Cerebellar nuclear complex (tissue), 1 donor: ENCODE measurements around the gene TRIM8.

Source experiments
- DNase-seq, 2 experiments: peaks; one replicate each; lab custom pipeline; 2025; lab: John Stamatoyannopoulos, UW

The TRIM8 gene

GRCh38 chr10:102633287-102633686, 11.0 kb upstream of the TRIM8 start:
- DNase-seq = no peak

- no peak for DNase-seq
Observed at GRCh38 chr10:102633848-102634247, 10.4 kb upstream of the TRIM8 start.

- no peak for DNase-seq
Observed at GRCh38 chr10:102634686-102635085, 9.6 kb upstream of the TRIM8 start.

- DNase-seq = no peak
Observed at GRCh38 chr10:102635377-102635776, 8.9 kb upstream of the TRIM8 start.

GRCh38 chr10:102639537-102639936, 4.7 kb upstream of the TRIM8 start:
- DNase-seq = no peak

- DNase-seq = no peak
Observed at GRCh38 chr10:102641402-102641801, 2.9 kb upstream of the TRIM8 start.

GRCh38 chr10:102641880-102642735, 2.2 kb upstream of the TRIM8 start:
- DNase-seq = peak; percentile 70 to 93

- DNase-seq = no peak
Observed at GRCh38 chr10:102642736-102643335, 1.4 kb upstream of the TRIM8 start.

- peak in 1 of 2 experiments; percentile 32 for DNase-seq
Observed at GRCh38 chr10:102643336-102644065, 778 bp upstream of the TRIM8 start.

- no peak for DNase-seq
Observed at GRCh38 chr10:102644646-102645387, 538 bp downstream of the TRIM8 start.

GRCh38 chr10:102645388-102645740, 1.1 kb downstream of the TRIM8 start:
- peak in 1 of 2 experiments; percentile 13 for DNase-seq

GRCh38 chr10:102645741-102646609, 1.7 kb downstream of the TRIM8 start:
- DNase-seq = no peak

GRCh38 chr10:102646610-102647442, 2.5 kb downstream of the TRIM8 start:
- DNase-seq = no peak

- DNase-seq = no peak
Observed at GRCh38 chr10:102647443-102648268, 3.4 kb downstream of the TRIM8 start.

- DNase-seq = no peak
Observed at GRCh38 chr10:102648269-102648888, 4.1 kb downstream of the TRIM8 start.

GRCh38 chr10:102648889-102649796, 4.9 kb downstream of the TRIM8 start:
- no peak for DNase-seq

GRCh38 chr10:102649797-102650654, 5.7 kb downstream of the TRIM8 start:
- DNase-seq = no peak
